OCI-LY3 (cell line): ENCODE data around the gene NKTR.

Experiments used
- H2AFZ ChIP-seq: fragments of 200-600, 300-600 bp; shearing (Covaris generic); 2 replicates; pipeline ENCODE4 v1.6.0; 2014; ENCODE audit warnings: antibody characterized with exemption, low read depth, low read length
- H3K27ac ChIP-seq: fragments of 200-600, 300-600 bp; sonication (generic); 2 replicates; pipeline ENCODE4 v1.5.1; 2014; ENCODE audit warnings: mild to moderate bottlenecking, low read length, moderate library complexity, mixed read lengths
- H3K27me3 ChIP-seq: fragments of 200-600, 300-600 bp; sonication (generic); 2 replicates; pipeline ENCODE4 v1.6.1; 2014; ENCODE audit warnings: low read depth, low read length, mixed read lengths
- H3K36me3 ChIP-seq: fragments of 200-600, 300-600 bp; sonication (generic); replicated peaks from 2 replicates; pipeline ENCODE3; 2014; ENCODE audit warnings: low read depth, low read length, mixed read lengths
- H3K4me1 ChIP-seq: fragments of 300-600, 200-600 bp; sonication (generic); 2 replicates; pipeline ENCODE4 v1.6.1; 2014; ENCODE audit warnings: low read length, mixed read lengths
- H3K4me2 ChIP-seq: fragments of 200-600, 300-600 bp; sonication (generic); 2 replicates; pipeline ENCODE4 v1.6.1; 2014; ENCODE audit warnings: low read length, mixed read lengths
- H3K4me3 ChIP-seq: fragments of 300-600, 200-600 bp; sonication (generic); 2 replicates; pipeline ENCODE4 v1.5.1; 2014; ENCODE audit warnings: antibody characterized with exemption, mild to moderate bottlenecking, low read length, moderate library complexity
- H3K79me2 ChIP-seq: fragments of 300-600, 200-600 bp; shearing (Covaris generic); 2 replicates; pipeline ENCODE4 v1.6.1; 2014; ENCODE audit warnings: mild to moderate bottlenecking, low read length, mixed read lengths
- H3K9ac ChIP-seq: fragments of 300-600, 200-600 bp; shearing (Covaris generic); 2 replicates; pipeline ENCODE4 v1.6.0; 2014; ENCODE audit warnings: mild to moderate bottlenecking, low read length, moderate library complexity
- H3K9me3 ChIP-seq: fragments of 200-600, 300-600 bp; shearing (Covaris generic); 2 replicates; pipeline ENCODE4 v1.6.1; 2014; ENCODE audit warnings: low read length, mixed read lengths; ENCODE audit not compliant: insufficient read depth
- H4K20me1 ChIP-seq: fragments of 200-600, 300-600 bp; sonication (generic); 2 replicates; pipeline ENCODE4 v1.6.1; 2016; ENCODE audit warnings: low read length, mixed read lengths; ENCODE audit not compliant: insufficient read depth
- CTCF ChIP-seq: fragments of 200-600, 300-600 bp; sonication (generic); IDR thresholded peaks from 2 replicates; pipeline ENCODE4 v1.5.1; 2014; ENCODE audit warnings: antibody characterized with exemption, low read length, low read depth
- EZH2phosphoT487 ChIP-seq: fragments of 200-600 bp; shearing (Covaris generic); IDR thresholded peaks from 2 replicates; pipeline ENCODE4 v1.6.1; 2018; ENCODE audit warnings: antibody characterized with exemption, mixed run types, low read depth

Gene NKTR

DNA sequence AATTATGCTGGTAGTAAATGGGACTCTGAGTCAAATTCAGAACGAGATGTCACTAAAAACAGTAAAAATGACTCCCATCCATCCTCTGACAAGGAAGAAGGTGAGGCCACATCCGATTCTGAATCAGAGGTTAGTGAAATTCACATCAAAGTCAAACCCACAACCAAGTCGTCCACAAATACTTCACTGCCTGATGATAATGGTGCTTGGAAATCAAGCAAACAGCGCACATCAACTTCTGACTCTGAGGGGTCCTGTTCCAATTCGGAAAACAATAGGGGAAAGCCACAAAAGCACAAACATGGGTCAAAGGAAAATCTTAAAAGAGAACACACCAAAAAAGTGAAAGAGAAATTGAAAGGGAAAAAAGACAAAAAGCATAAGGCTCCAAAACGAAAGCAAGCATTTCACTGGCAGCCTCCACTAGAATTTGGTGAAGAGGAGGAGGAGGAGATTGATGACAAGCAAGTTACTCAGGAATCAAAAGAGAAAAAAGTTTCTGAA, 37.9 kb downstream of the NKTR start:
- no peak for TF ChIP-seq EZH2phosphoT487
- TF ChIP-seq CTCF: no peak
- H3K4me3 ChIP-seq: no peak overlapping the region
- H2AFZ ChIP-seq: no peak overlapping the region
- no peaks in the 10 kb centered on the region for H3K27me3 ChIP-seq
- peak overlapping the region; percentile 15; the same call in 1 of the 2 replicates for H3K27ac ChIP-seq
- no peaks in the 10 kb centered on the region for H3K9me3 ChIP-seq
- peaks cover 36% of the 10 kb centered on the region for H3K4me1 ChIP-seq
- peak overlapping the region; percentile 44 for H3K4me2 ChIP-seq
- no peak overlapping the region for H3K9ac ChIP-seq
- peaks cover 32% of the 10 kb centered on the region for H4K20me1 ChIP-seq
- H3K36me3 ChIP-seq: peaks cover 68% of the 10 kb centered on the region
- peaks cover 7% of the 10 kb centered on the region for H3K79me2 ChIP-seq

DNA sequence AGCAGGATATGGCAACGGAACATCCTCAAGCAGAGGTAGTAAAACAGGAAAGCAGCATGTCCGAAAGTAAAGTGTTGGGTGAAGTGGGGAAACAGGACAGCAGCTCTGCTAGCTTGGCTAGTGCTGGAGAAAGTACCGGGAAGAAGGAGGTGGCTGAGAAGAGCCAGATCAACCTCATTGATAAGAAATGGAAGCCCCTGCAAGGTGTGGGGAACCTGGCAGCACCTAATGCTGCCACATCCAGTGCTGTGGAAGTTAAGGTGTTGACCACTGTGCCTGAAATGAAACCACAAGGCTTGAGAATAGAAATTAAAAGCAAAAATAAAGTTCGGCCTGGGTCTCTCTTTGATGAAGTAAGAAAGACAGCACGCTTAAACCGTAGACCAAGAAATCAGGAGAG, 38.7 kb downstream of the NKTR start:
- Histone ChIP-seq H3K9ac (no peak overlapping the region), H3K4me3 (no peak overlapping the region), H4K20me1 (peaks cover 32% of the 10 kb centered on the region), H3K9me3 (no peaks in the 10 kb centered on the region), H3K79me2 (peaks cover 7% of the 10 kb centered on the region), H3K27me3 (no peaks in the 10 kb centered on the region), H3K4me2 (no peak overlapping the region), H3K4me1 (peaks cover 36% of the 10 kb centered on the region), H3K36me3 (peaks cover 66% of the 10 kb centered on the region), H2AFZ (no peak overlapping the region), H3K27ac (no peak overlapping the region)
- TF ChIP-seq CTCF: no peak
- TF ChIP-seq EZH2phosphoT487: no peak

DNA sequence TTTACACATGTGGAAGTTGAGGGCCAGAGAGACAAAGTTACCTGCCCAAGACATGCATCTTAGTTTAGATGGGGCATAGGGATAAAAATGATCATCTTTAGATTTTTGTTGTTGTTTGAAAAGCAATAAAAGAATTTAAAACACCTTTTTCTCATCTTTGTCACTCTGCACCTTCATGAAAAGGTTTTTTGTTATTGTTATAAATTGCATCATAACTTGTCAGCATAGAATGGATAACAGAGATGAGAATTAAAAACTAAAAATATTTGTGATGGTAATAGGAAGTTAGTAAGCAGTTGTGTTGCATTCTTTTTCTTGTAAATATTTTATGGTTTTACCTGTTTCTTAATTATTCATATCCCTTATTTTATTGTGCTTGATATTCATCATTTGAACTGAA, 39.6 kb downstream of the NKTR start:
- Histone ChIP-seq H3K27ac (no peak overlapping the region), H3K4me3 (no peak overlapping the region), H2AFZ (no peak overlapping the region), H4K20me1 (peaks cover 32% of the 10 kb centered on the region), H3K36me3 (peaks cover 70% of the 10 kb centered on the region), H3K79me2 (peaks cover 7% of the 10 kb centered on the region), H3K9me3 (no peaks in the 10 kb centered on the region), H3K4me1 (peaks cover 26% of the 10 kb centered on the region), H3K4me2 (no peak overlapping the region), H3K9ac (no peak overlapping the region), H3K27me3 (no peaks in the 10 kb centered on the region)
- TF ChIP-seq CTCF (no peak), EZH2phosphoT487 (no peak)

GRCh38 chr3:42640771-42641370, 40.4 kb downstream of the NKTR start:
- Histone ChIP-seq H3K9me3 (no peaks in the 10 kb centered on the region), H3K4me1 (peaks cover 23% of the 10 kb centered on the region), H3K4me3 (no peak overlapping the region), H3K4me2 (no peak overlapping the region), H4K20me1 (peaks cover 30% of the 10 kb centered on the region), H2AFZ (no peak overlapping the region), H3K27ac (no peak overlapping the region), H3K9ac (no peak overlapping the region), H3K79me2 (peaks cover 7% of the 10 kb centered on the region), H3K36me3 (peaks cover 74% of the 10 kb centered on the region), H3K27me3 (no peaks in the 10 kb centered on the region)
- TF ChIP-seq CTCF: no peak
- no peak for TF ChIP-seq EZH2phosphoT487
